ENCODE measurements around the gene PIRT. TPM values are rescaled to one million over a fixed set of nuclear protein-coding genes. Genes with fewer than 3 reads are reported as not detected.

Gene PIRT
- total and polyA plus RNA-seq, 2 of the 8 experiments (the other 6 are each of a cell fraction or from before 2014, with no cell fraction given), result 0.03 TPM; not detected in 1

- TF ChIP-seq KDM4A (IDR thresholded peaks at IDR 0.05; ENCODE audit: low read depth, low read length, severe bottlenecking) (peak; percentile 79), NRF1 (IDR thresholded peaks at IDR 0.05; ENCODE audit: low read depth, low read length) (no peak), RAD21 (IDR thresholded peaks at IDR 0.05 in 1 of 2, conservative IDR thresholded peaks at IDR 0.05 in 1 of 2; ENCODE audit: low read depth in 2 of 2, low read length in 2 of 2) (peak; percentile 91 to 92), HDAC6 (IDR thresholded peaks at IDR 0.05; ENCODE audit: low read depth, low read length) (no peak), RBBP5 (IDR thresholded peaks at IDR 0.05; ENCODE audit: borderline replicate concordance, low read depth, low read length) (no peak), CBX5 (IDR thresholded peaks at IDR 0.05; ENCODE audit: low read depth, low read length) (no peak), E2F6 (IDR thresholded peaks at IDR 0.05) (no peak)
- TF ChIP-seq, protein P1, sequence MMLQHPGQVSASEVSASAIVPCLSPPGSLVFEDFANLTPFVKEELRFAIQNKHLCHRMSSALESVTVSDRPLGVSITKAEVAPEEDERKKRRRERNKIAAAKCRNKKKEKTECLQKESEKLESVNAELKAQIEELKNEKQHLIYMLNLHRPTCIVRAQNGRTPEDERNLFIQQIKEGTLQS (IDR thresholded peaks at IDR 0.05; ENCODE audit: insufficient read depth, low read depth, low read length), result no peak
Measured at GRCh38 chr17:10844621-10845387, 6.9 kb upstream of the PIRT start (continued).

Measured in H1 (cell line).